ENCODE results near the gene CLSTN3. TPM values are rescaled to one million over a fixed set of nuclear protein-coding genes. Genes with fewer than 3 reads are reported as not detected.

Gene CLSTN3
- total and polyA plus RNA-seq, 4 donors, result 6.1 to 37.2 (median 26.8) TPM

DNA sequence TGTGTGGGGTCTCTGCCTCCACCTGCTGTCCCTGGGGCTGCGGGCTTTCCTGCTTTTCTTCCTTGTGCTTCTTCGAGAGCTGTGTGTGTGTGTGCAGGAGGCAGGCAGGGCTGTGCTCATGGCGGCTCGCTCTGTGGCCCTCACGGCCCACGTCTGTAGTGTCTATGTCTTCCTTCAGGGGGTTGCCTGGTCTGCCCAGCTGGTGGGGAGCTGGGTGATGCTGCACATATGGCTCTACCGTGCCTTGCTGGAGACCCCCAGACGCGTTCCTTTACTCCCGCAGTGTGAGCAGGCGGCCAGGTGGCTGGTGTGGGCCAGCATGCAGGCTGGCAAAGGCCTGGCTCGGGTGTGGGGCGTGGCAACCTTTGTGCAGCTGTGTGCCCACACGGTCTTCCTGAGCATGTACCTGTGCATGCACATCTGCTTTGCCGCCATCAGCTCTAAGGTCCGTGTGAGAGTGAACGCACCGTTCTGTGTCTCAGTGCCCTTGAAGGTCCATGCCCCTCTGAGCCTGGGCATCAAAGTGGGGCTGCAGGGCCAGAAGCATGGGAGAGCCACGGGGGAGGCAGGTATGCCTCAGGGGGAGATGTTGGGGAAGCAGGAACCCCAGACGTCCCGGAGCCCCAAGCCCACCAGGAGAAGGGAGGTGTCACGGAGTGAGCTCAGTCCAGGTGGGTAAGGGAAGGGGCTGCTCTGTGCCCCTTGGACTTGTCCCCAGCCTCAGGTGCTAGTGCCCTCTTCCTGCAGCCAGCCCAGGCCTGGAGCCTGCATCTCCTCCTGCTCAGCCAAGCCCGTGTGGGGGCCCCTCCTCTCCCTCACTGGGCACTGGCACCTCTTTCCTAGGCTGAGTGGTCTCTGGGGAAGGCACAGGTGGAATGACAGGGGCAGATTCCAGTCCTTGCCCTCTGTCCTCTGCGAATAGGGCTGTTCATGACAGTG, 26.4 kb downstream of the CLSTN3 start:
- no peak for DNase-seq (ENCODE audit: low spot score)
- Histone ChIP-seq H3K36me3 (ENCODE audit: control insufficient read depth in 4 of 4, insufficient read depth in 3 of 4, low read depth in 1 of 4, low read length in 3 of 4) (peaks cover 3 to 11% (median 6%) of the 10 kb centered on the region in 4 donors), H3K9me3 (ENCODE audit: control insufficient read depth in 4 of 4, low read length in 3 of 4) (no peaks in the 10 kb centered on the region), H3K27me3 (ENCODE audit: control insufficient read depth in 4 of 4, insufficient read depth in 4 of 4, low read length in 3 of 4) (no peaks in the 10 kb centered on the region), H3K4me3 (ENCODE audit: low read depth in 1 of 3, low read length in 3 of 3) (no peak overlapping the region), H3K9ac (ENCODE audit: low read depth in 1 of 2, low read length in 2 of 2) (no peak overlapping the region), H3K27ac (ENCODE audit: low read depth in 1 of 2, low read length in 2 of 2) (no peak overlapping the region), H3K4me1 (ENCODE audit: control insufficient read depth in 4 of 4, insufficient read depth in 4 of 4, low read length in 3 of 4) (peaks cover 2 to 35% (median 30%) of the 10 kb centered on the region in 4 donors)
- TF ChIP-seq EGR1 (IDR thresholded peaks at IDR 0.05; ENCODE audit: low read depth in 2 of 2) (no peak), FOXA2 (IDR thresholded peaks at IDR 0.05) (no peak), JUND (IDR thresholded peaks at IDR 0.05) (no peak), NR2F2 (IDR thresholded peaks at IDR 0.05) (no peak), RXRA (IDR thresholded peaks at IDR 0.05) (no peak), GABPA (IDR thresholded peaks at IDR 0.05 in 1 of 2, conservative IDR thresholded peaks at IDR 0.05 in 1 of 2) (no peak), FOXA1 (IDR thresholded peaks at IDR 0.05) (no peak), HNF4G (IDR thresholded peaks at IDR 0.05) (no peak), TAF1 (conservative IDR thresholded peaks at IDR 0.05) (no peak), SP1 (IDR thresholded peaks at IDR 0.05) (no peak), YY1 (IDR thresholded peaks at IDR 0.05) (no peak)
- TF ChIP-seq, protein P1, sequence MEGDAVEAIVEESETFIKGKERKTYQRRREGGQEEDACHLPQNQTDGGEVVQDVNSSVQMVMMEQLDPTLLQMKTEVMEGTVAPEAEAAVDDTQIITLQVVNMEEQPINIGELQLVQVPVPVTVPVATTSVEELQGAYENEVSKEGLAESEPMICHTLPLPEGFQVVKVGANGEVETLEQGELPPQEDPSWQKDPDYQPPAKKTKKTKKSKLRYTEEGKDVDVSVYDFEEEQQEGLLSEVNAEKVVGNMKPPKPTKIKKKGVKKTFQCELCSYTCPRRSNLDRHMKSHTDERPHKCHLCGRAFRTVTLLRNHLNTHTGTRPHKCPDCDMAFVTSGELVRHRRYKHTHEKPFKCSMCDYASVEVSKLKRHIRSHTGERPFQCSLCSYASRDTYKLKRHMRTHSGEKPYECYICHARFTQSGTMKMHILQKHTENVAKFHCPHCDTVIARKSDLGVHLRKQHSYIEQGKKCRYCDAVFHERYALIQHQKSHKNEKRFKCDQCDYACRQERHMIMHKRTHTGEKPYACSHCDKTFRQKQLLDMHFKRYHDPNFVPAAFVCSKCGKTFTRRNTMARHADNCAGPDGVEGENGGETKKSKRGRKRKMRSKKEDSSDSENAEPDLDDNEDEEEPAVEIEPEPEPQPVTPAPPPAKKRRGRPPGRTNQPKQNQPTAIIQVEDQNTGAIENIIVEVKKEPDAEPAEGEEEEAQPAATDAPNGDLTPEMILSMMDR (IDR thresholded peaks at IDR 0.05; ENCODE audit: low read depth, low read length, missing input control), result no peak
- TF ChIP-seq, protein P2, sequence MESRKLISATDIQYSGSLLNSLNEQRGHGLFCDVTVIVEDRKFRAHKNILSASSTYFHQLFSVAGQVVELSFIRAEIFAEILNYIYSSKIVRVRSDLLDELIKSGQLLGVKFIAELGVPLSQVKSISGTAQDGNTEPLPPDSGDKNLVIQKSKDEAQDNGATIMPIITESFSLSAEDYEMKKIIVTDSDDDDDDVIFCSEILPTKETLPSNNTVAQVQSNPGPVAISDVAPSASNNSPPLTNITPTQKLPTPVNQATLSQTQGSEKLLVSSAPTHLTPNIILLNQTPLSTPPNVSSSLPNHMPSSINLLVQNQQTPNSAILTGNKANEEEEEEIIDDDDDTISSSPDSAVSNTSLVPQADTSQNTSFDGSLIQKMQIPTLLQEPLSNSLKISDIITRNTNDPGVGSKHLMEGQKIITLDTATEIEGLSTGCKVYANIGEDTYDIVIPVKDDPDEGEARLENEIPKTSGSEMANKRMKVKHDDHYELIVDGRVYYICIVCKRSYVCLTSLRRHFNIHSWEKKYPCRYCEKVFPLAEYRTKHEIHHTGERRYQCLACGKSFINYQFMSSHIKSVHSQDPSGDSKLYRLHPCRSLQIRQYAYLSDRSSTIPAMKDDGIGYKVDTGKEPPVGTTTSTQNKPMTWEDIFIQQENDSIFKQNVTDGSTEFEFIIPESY (IDR thresholded peaks at IDR 0.05), result no peak
- TF ChIP-seq, protein P3, sequence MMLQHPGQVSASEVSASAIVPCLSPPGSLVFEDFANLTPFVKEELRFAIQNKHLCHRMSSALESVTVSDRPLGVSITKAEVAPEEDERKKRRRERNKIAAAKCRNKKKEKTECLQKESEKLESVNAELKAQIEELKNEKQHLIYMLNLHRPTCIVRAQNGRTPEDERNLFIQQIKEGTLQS (IDR thresholded peaks at IDR 0.05), result no peak
- 91% methylated on average over 24 of the region's 24 CpGs for WGBS

DNA sequence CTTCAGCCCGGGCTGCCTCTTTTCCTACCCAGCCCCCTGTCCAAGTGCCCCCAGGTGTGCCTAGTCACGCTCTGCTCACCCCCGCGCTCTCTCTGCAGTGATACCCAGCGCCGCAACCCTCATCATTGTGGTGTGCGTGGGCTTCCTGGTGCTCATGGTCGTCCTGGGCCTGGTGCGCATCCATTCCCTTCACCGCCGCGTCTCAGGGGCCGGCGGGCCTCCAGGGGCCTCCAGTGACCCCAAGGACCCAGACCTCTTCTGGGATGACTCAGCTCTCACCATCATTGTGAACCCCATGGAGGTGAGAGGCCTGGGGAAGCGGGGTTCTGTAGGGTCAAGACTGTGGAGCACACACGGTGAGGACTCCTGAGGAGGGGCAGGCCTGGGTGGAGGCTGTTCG, 27.2 kb downstream of the CLSTN3 start:
- peaks cover 3 to 11% (median 6%) of the 10 kb centered on the region in 4 donors for H3K36me3 ChIP-seq (ENCODE audit: control insufficient read depth in 4 of 4, insufficient read depth in 3 of 4, low read depth in 1 of 4, low read length in 3 of 4)
- no peaks in the 10 kb centered on the region for H3K9me3 ChIP-seq (ENCODE audit: control insufficient read depth in 4 of 4, low read length in 3 of 4)
- no peaks in the 10 kb centered on the region for H3K27me3 ChIP-seq (ENCODE audit: control insufficient read depth in 4 of 4, insufficient read depth in 4 of 4, low read length in 3 of 4)
- no peak overlapping the region for H3K4me3 ChIP-seq (ENCODE audit: low read depth in 1 of 3, low read length in 3 of 3)
- H3K9ac ChIP-seq (ENCODE audit: low read depth in 1 of 2, low read length in 2 of 2), result no peak overlapping the region
- H3K4me1 ChIP-seq (ENCODE audit: control insufficient read depth in 4 of 4, insufficient read depth in 4 of 4, low read length in 3 of 4), result peaks cover 5 to 43% (median 30%) of the 10 kb centered on the region in 4 donors
- H3K27ac ChIP-seq (ENCODE audit: low read depth in 1 of 2, low read length in 2 of 2), result no peak overlapping the region
- WGBS, result 97% methylated on average over 17 of the region's 17 CpGs
- no peak for DNase-seq (ENCODE audit: low spot score)
- TF ChIP-seq EGR1 (IDR thresholded peaks at IDR 0.05; ENCODE audit: low read depth in 2 of 2) (no peak), FOXA2 (IDR thresholded peaks at IDR 0.05) (no peak), YY1 (IDR thresholded peaks at IDR 0.05) (no peak), SP1 (IDR thresholded peaks at IDR 0.05) (no peak), HNF4A (conservative IDR thresholded peaks at IDR 0.05) (no peak), RAD21 (IDR thresholded peaks at IDR 0.05) (no peak), JUND (IDR thresholded peaks at IDR 0.05) (no peak), FOXA1 (IDR thresholded peaks at IDR 0.05) (no peak), GABPA (IDR thresholded peaks at IDR 0.05 in 1 of 2, conservative IDR thresholded peaks at IDR 0.05 in 1 of 2) (no peak)
- TF ChIP-seq, protein P4, sequence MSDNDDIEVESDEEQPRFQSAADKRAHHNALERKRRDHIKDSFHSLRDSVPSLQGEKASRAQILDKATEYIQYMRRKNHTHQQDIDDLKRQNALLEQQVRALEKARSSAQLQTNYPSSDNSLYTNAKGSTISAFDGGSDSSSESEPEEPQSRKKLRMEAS (IDR thresholded peaks at IDR 0.05), result no peak
- TF ChIP-seq, protein P3 (IDR thresholded peaks at IDR 0.05), result no peak
- TF ChIP-seq, protein P5, sequence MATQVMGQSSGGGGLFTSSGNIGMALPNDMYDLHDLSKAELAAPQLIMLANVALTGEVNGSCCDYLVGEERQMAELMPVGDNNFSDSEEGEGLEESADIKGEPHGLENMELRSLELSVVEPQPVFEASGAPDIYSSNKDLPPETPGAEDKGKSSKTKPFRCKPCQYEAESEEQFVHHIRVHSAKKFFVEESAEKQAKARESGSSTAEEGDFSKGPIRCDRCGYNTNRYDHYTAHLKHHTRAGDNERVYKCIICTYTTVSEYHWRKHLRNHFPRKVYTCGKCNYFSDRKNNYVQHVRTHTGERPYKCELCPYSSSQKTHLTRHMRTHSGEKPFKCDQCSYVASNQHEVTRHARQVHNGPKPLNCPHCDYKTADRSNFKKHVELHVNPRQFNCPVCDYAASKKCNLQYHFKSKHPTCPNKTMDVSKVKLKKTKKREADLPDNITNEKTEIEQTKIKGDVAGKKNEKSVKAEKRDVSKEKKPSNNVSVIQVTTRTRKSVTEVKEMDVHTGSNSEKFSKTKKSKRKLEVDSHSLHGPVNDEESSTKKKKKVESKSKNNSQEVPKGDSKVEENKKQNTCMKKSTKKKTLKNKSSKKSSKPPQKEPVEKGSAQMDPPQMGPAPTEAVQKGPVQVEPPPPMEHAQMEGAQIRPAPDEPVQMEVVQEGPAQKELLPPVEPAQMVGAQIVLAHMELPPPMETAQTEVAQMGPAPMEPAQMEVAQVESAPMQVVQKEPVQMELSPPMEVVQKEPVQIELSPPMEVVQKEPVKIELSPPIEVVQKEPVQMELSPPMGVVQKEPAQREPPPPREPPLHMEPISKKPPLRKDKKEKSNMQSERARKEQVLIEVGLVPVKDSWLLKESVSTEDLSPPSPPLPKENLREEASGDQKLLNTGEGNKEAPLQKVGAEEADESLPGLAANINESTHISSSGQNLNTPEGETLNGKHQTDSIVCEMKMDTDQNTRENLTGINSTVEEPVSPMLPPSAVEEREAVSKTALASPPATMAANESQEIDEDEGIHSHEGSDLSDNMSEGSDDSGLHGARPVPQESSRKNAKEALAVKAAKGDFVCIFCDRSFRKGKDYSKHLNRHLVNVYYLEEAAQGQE (IDR thresholded peaks at IDR 0.05), result no peak
- TF ChIP-seq, protein P2 (IDR thresholded peaks at IDR 0.05), result no peak

Measured in liver (tissue), 9 donors.